ENCODE results near the gene E2F3. TPM values are rescaled to one million over a fixed set of nuclear protein-coding genes. Genes with fewer than 3 reads are reported as not detected.

The E2F3 gene
- total and polyA plus RNA-seq, 10 of the 15 experiments (the other 5 are each of a cell fraction or from before 2014, with no cell fraction given) = 5.1 to 16.8 (median 10.6) TPM

- no peaks in the 10 kb centered on the region for H4K20me1 ChIP-seq (ENCODE audit: control insufficient read depth, insufficient read depth)
- no peak overlapping the region for H3K4me3 ChIP-seq
- no peak for DNase-seq (ENCODE audit: low read depth, low spot score)
- no peak overlapping the region for H2AFZ ChIP-seq (ENCODE audit: control insufficient read depth, low read depth, low read length)
- TF ChIP-seq NBN (IDR thresholded peaks at IDR 0.05) = no peak
- TF ChIP-seq IKZF2 (IDR thresholded peaks at IDR 0.05) = no peak
- no peak for TF ChIP-seq RAD51 (IDR thresholded peaks at IDR 0.05)
- TF ChIP-seq HDAC6 (IDR thresholded peaks at IDR 0.05; ENCODE audit: unreplicated experiment) = no peak
- TF ChIP-seq CREB1 (IDR thresholded peaks at IDR 0.05; ENCODE audit: low read depth) = no peak
- no peak for TF ChIP-seq CBX5 (IDR thresholded peaks at IDR 0.05; ENCODE audit: low read depth)
- no peak for TF ChIP-seq ATF2 (IDR thresholded peaks at IDR 0.05; ENCODE audit: low read length)
- no peak for TF ChIP-seq SIN3A (IDR thresholded peaks at IDR 0.05; ENCODE audit: low read depth, low read length)
- no peak for TF ChIP-seq ZSCAN29 (IDR thresholded peaks at IDR 0.05)
- no peak for TF ChIP-seq POLR2A (IDR thresholded peaks at IDR 0.05; ENCODE audit: low read depth, low read length)
- no peak for TF ChIP-seq EP300 (IDR thresholded peaks at IDR 0.05; ENCODE audit: borderline replicate concordance in 1 of 2, control insufficient read depth in 1 of 2, low read depth in 2 of 2, low read length in 2 of 2)
- no peak for TF ChIP-seq CBFB (IDR thresholded peaks at IDR 0.05; ENCODE audit: low read depth)
- WGBS (ENCODE audit: insufficient coverage, insufficient replicate concordance, low lambda C conversion rate, missing lambda C conversion rate) = 79% methylated on average over 2 of the region's 2 CpGs
- H3K9me3 ChIP-seq (replicated peaks; ENCODE audit: control insufficient read depth, insufficient read depth, low read length) = no peaks in the 10 kb centered on the region
- intact Hi-C loops (cut with micrococcal nuclease; ENCODE audit: unreplicated experiment) (no loop called here), in situ Hi-C loops (cut with MboI) (no loop called here)
- no peak overlapping the region for H3K4me2 ChIP-seq (ENCODE audit: control insufficient read depth, insufficient read depth)
- no peak overlapping the region for H3K27ac ChIP-seq (ENCODE audit: control insufficient read depth, insufficient read depth)
- no peaks in the 10 kb centered on the region for H3K36me3 ChIP-seq (ENCODE audit: control insufficient read depth in 2 of 2, insufficient read depth in 2 of 2, low read length in 1 of 2)
- RAD21 ChIA-PET (ENCODE audit: unreplicated experiment) = interaction anchor here (1.3 kb wide), 1 partner anchor 93 kb away, joined by 3 read pairs; no protein-coding TSS in a partner anchor
- FAIRE-seq = no peak
- no peaks in the 10 kb centered on the region for H3K79me2 ChIP-seq (ENCODE audit: control insufficient read depth, insufficient read depth, low read length)
- H3K27me3 ChIP-seq (replicated peaks in 1 of 2; ENCODE audit: control insufficient read depth in 2 of 2, insufficient read depth in 2 of 2, low read length in 1 of 2) = no peaks in the 10 kb centered on the region
- SMC1A ChIA-PET (ENCODE audit: uncharacterized antibody, unreplicated experiment) = no interaction called here
- POLR2A ChIA-PET = interaction anchor here (0.7 kb wide), 1 partner anchor 93 kb away, joined by 3 read pairs; no protein-coding TSS in a partner anchor
- H3K9ac ChIP-seq (ENCODE audit: control insufficient read depth, insufficient read depth, low read length) = no peak overlapping the region
- H3K4me1 ChIP-seq (ENCODE audit: control insufficient read depth, insufficient read depth, low read length) = no peaks in the 10 kb centered on the region
- no peak for ATAC-seq
- CTCF ChIA-PET = no interaction called here
- no TSS peak for BruUV-seq (replicated peaks)
Observed at GRCh38 chr6:20498041-20498385, 96.3 kb downstream of the E2F3 start.
